ENCODE data around the gene LRRTM2.

DNA sequence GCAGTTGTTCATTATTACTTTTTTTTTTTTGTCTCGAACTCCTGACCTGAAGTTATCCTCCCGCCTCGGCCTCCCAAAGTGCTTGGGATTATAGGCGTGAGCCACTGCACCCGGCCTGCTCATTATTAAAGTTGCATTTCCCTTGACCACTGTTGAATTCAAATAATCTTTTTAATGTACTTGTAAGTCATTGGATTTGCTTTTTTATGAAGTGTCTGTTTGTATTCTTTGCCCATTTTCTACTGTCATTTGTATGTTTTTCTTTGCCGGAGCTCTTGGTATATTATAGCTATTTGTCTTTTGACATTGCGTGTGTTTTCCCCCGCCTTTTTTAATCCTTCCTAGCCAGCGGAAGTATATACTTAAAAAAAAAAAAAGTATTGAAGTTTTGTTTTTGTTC, 22.0 kb downstream of the LRRTM2 start:
- TF ChIP-seq, protein P1, sequence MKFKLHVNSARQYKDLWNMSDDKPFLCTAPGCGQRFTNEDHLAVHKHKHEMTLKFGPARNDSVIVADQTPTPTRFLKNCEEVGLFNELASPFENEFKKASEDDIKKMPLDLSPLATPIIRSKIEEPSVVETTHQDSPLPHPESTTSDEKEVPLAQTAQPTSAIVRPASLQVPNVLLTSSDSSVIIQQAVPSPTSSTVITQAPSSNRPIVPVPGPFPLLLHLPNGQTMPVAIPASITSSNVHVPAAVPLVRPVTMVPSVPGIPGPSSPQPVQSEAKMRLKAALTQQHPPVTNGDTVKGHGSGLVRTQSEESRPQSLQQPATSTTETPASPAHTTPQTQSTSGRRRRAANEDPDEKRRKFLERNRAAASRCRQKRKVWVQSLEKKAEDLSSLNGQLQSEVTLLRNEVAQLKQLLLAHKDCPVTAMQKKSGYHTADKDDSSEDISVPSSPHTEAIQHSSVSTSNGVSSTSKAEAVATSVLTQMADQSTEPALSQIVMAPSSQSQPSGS (CRISPR knock-in tag; IDR thresholded peaks at IDR 0.05; ENCODE audit: borderline replicate concordance, low read depth), result no peak
- no peak for TF ChIP-seq ZNF532 (CRISPR knock-in tag; IDR thresholded peaks at IDR 0.05; ENCODE audit: borderline replicate concordance)
- TF ChIP-seq, protein P2, sequence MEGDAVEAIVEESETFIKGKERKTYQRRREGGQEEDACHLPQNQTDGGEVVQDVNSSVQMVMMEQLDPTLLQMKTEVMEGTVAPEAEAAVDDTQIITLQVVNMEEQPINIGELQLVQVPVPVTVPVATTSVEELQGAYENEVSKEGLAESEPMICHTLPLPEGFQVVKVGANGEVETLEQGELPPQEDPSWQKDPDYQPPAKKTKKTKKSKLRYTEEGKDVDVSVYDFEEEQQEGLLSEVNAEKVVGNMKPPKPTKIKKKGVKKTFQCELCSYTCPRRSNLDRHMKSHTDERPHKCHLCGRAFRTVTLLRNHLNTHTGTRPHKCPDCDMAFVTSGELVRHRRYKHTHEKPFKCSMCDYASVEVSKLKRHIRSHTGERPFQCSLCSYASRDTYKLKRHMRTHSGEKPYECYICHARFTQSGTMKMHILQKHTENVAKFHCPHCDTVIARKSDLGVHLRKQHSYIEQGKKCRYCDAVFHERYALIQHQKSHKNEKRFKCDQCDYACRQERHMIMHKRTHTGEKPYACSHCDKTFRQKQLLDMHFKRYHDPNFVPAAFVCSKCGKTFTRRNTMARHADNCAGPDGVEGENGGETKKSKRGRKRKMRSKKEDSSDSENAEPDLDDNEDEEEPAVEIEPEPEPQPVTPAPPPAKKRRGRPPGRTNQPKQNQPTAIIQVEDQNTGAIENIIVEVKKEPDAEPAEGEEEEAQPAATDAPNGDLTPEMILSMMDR (IDR thresholded peaks at IDR 0.05), result no peak
- no peak for TF ChIP-seq ELF4 (CRISPR knock-in tag; IDR thresholded peaks at IDR 0.05; ENCODE audit: low read depth)
- TF ChIP-seq NR2C2 (CRISPR knock-in tag; IDR thresholded peaks at IDR 0.05), result no peak
- TF ChIP-seq ETV6 (CRISPR knock-in tag; IDR thresholded peaks at IDR 0.05), result no peak
